GM12864 (cell line): Measurements from ENCODE around the gene LRRC4B.
"Not testable (repeated sequence)": the region's sequence is repeated elsewhere in the genome, so short reads cannot be mapped to it uniquely, and the experiment has no call there.

Source experiments
- DNase-seq: peaks from one replicate; pipeline ENCODE4 v3.0.0-alpha.2; 2011; ENCODE audit warnings: low read depth
- H3K4me3 ChIP-seq: 2 replicates; pipeline ENCODE4 v1.5.1; 2011; ENCODE audit warnings: mild to moderate bottlenecking, low read depth, low read length, control low read depth
- CTCF ChIP-seq: IDR thresholded peaks from 2 replicates; pipeline ENCODE4 v1.5.1; 2011; ENCODE audit warnings: low read depth, mild to moderate bottlenecking, moderate library complexity, low read length, control low read depth, inconsistent platforms; ENCODE audit errors: missing control alignments

Gene LRRC4B

GRCh38 chr19:50537769-50538230 lies 30.4 kb downstream of the LRRC4B start:
- H3K4me3 ChIP-seq: no peak overlapping the region
- peak; percentile 27 for DNase-seq
- peak; percentile 93 for TF ChIP-seq CTCF

DNA sequence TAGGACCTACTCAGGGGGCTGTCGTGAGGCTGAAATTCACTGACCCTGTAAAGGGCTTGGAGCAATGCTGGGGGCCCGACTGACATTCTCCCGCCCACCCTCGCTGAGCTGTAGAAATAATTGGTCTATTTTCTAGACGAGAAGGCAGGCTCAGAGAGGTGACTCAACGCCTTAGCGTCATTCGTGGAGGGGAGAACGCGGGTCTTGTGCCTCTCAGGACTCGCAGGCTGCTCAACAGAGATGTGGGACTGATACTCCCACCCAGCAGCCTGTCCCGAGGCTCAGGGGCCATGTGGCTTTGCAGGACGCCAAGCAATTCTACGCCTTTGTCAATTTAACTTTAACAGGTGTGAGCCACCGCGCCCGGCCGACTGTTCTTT lies 30.9 kb downstream of the LRRC4B start:
- H3K4me3 ChIP-seq: no peak overlapping the region
- no peak for TF ChIP-seq CTCF
- DNase-seq: no peak

DNA sequence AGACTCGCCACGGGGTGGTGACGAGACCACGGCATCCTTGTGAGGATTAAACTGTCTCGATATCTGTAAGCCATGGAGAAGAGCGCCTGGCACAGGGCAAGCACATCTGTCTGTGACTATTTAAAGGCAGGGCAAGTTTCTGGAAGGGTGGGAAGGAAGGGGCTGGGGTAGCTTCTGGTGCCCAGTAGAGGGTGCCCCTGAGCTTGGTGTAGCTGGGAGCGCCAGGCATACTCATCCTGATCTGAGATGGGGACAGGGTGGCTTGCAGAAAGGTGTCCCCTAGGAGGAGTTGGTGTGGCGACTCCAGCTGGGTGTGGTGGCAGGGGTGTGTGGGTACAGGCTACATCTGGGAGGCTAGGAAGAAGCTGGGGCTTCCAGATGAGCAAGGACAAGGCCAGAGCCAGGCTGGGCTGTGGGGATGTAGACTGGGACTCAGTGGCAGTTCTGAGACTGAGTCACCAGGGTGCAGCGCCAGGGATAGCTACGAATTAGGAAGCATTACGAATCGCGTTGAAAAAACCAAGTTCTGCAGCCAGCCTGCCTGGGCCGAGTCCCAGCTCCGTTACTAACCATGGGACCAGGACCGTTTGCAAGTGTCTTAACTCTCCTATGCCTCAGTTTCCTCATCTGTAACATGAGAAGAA lies 31.5 kb downstream of the LRRC4B start:
- no peak overlapping the region for H3K4me3 ChIP-seq
- TF ChIP-seq CTCF: peak; percentile 10
- DNase-seq: no peak

DNA sequence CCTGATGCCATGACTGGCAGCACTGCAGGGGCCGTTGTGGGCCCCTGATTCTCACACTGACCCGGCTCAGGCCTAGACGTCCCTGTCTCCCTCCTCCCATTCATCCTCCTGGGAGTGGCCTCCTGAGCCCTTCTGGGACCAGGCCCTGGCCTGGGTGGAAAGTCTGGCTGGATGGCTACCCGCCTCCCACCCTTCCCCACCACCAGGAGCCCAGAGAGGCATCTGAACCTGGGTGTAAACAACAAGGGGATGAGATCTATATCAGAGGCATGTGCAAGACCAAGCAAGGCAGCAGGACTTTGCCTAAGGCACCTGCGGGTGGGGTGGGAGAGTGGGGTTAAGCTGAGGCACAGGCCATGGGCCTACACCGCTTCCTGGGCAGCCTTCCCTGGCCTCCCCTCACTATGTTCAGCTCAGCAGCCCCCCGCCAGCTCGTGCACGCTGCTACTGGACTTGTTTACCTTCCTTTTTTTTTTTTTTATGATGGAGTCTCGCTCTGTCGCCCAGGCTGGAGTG lies 32.5 kb downstream of the LRRC4B start:
- no peak for TF ChIP-seq CTCF
- no peak for DNase-seq
- H3K4me3 ChIP-seq: no peak overlapping the region

- no peak overlapping the region for H3K4me3 ChIP-seq
- DNase-seq: no peak
- no peak for TF ChIP-seq CTCF
Measured at GRCh38 chr19:50534478-50534877, 33.8 kb downstream of the LRRC4B start.

DNA sequence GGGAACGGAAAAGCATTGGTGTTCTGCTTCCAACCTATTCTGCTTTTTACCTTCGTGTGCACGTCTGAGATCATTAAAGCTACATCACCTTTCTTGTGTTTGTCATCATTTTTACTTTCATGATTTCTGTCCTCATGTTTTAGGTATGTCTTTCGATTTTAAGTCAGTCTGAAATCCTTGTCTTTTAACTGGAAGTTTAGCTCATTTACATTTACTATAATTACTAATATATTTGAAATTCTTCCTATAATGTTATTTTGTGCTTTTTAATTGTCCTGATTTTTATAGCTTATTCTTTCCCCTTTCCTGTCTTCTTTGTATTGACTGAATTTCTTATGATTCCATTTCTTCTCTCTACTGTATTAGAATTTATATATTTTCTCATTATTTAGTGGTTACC lies 35.3 kb downstream of the LRRC4B start:
- TF ChIP-seq CTCF: no peak
- DNase-seq: no peak
- no peak overlapping the region for H3K4me3 ChIP-seq

DNA sequence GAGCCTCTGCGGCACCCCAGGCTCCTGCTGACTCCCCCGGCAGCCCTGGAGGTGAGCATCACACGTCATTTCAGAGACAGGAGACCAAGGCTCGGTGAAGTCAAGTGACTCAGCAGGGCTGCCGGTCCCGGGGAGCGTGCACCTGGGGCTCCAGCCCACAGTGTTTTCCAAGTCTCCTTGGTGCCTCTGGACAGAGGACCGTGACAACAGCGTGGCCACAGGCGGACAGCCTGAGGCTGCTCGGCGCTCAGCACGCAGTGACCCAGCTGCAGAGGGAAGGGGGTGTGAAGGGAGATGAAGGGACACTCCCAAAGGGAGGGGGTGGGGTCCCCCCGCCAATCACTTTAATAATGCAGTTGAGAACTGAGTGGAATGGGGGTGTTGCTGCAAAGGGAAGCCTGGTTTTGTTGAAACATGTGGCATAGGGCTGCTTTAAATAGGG lies 37.0 kb downstream of the LRRC4B start:
- DNase-seq: no peak
- TF ChIP-seq CTCF: no peak
- H3K4me3 ChIP-seq: no peak overlapping the region

DNA sequence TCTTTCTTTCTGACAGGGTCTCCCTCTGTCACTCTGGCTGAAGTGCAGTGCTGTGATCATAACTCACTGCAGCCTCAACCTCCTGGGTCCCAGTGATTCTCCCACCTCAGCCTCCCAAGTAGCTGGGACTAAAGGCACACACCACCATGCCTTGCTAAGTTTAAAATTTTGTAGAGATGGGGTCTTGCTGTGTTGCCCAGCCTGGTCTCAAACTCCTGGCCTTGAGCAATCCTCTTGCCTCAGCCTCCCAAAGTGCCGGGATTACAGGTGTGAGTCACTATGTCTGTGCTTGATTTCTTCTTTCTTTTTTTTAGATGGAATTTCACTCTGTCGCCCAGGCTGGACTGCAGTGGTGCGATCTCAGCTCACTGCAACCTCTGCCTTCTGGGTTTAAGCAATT lies 40.2 kb downstream of the LRRC4B start:
- H3K4me3 ChIP-seq, DNase-seq: not testable (repeated sequence)
